Measurements from ENCODE around the gene TENM4.

Gene TENM4

DNA sequence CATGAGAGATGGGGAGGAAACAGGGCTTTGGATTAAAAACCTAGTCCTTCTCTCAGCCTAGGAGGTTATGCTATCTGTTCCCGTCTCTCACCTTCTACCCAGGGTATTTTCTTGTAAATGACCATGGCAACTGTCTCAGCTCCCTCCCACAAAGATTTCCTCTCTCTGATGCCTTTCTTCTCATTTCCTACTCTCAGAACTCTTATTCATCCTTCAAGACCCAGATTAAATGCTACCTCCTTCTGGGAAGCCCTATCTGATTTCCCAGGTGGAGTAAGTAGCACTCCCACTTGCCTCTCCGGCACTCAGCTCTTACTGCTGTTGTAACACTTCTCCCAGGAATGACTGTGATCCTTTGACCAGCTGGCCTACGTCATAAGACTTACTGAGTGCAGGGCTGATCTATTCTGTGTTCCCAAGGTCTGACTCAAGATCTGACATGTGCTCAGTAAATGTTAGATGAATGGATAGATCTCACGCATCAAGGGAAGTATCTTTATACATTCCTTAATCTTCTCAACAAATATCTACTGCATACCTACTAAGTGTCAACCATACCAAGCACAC, 175.0 kb downstream of the TENM4 start:
- 73 to 79% methylated on average over 4 of the region's 4 CpGs for WGBS, 2 experiments
- Histone ChIP-seq H3K4me1 (ENCODE audit: control insufficient read depth, insufficient read depth, low read length) (peaks cover 16% of the 10 kb centered on the region), H3K27ac (ENCODE audit: insufficient read depth, low read depth, low read length, poor library complexity, severe bottlenecking) (no peak overlapping the region), H3K9me3 (ENCODE audit: control insufficient read depth, low read length) (no peaks in the 10 kb centered on the region), H3K36me3 (ENCODE audit: control insufficient read depth, insufficient read depth, low read length) (no peaks in the 10 kb centered on the region), H3K27me3 (ENCODE audit: control insufficient read depth, insufficient read depth, low read length, poor library complexity, severe bottlenecking) (no peaks in the 10 kb centered on the region), H3K4me3 (ENCODE audit: insufficient read depth, low read depth, low read length) (no peak overlapping the region)

DNA sequence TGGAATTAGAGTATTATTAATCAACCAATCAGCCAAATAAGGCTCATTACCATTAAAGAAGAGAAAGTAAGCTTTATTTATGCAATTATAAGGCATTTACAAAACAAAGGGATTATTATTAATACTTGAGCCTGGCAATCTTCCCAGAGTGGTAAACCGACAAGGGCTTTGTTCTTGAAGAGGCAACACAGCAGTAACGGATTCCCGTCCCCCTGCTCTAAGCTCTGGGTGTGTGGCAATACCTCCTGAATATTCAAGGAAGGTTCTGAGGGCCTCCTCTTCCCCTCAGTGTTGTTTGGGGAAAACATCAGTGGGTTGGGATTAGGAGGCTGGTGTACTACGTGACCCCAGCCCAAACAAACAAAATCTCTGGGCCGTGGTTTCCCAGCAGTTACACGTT, 176.5 kb downstream of the TENM4 start:
- peaks cover 2% of the 10 kb centered on the region for H3K4me1 ChIP-seq (ENCODE audit: control insufficient read depth, insufficient read depth, low read length)
- WGBS, 2 experiments = 86 to 97% methylated on average over 6 of the region's 6 CpGs
- H3K9me3 ChIP-seq (ENCODE audit: control insufficient read depth, low read length) = no peaks in the 10 kb centered on the region
- no peaks in the 10 kb centered on the region for H3K27me3 ChIP-seq (ENCODE audit: control insufficient read depth, insufficient read depth, low read length, poor library complexity, severe bottlenecking)
- H3K36me3 ChIP-seq (ENCODE audit: control insufficient read depth, insufficient read depth, low read length) = no peaks in the 10 kb centered on the region
- H3K27ac ChIP-seq (ENCODE audit: insufficient read depth, low read depth, low read length, poor library complexity, severe bottlenecking) = no peak overlapping the region
- H3K4me3 ChIP-seq (ENCODE audit: insufficient read depth, low read depth, low read length) = no peak overlapping the region

DNA sequence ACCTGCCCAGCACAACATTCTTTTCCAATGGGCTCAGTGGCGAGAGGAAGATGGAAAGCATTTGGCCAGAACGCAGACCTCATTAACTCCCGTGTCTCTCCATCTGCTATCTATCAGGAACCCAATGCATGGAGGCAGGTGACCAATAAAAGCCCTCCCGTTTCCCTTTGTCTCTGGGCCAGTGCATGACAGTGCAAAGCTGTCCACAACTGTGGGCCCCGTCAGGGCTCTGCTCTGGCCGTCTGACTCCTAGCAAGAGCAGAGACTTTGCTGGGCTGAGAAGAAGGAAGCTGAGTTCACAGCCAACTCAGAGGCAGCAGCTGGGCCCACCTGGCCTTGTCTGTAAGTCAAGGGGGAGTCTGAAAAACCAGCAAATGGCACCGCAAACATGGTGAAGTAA, 177.8 kb downstream of the TENM4 start:
- no peaks in the 10 kb centered on the region for H3K9me3 ChIP-seq (ENCODE audit: control insufficient read depth, low read length)
- no peak overlapping the region for H3K4me3 ChIP-seq (ENCODE audit: insufficient read depth, low read depth, low read length)
- peaks cover 11% of the 10 kb centered on the region for H3K4me1 ChIP-seq (ENCODE audit: control insufficient read depth, insufficient read depth, low read length)
- no peaks in the 10 kb centered on the region for H3K36me3 ChIP-seq (ENCODE audit: control insufficient read depth, insufficient read depth, low read length)
- WGBS, 2 experiments = 64 to 71% methylated on average over 7 of the region's 7 CpGs
- H3K27me3 ChIP-seq (ENCODE audit: control insufficient read depth, insufficient read depth, low read length, poor library complexity, severe bottlenecking) = no peaks in the 10 kb centered on the region
- no peak overlapping the region for H3K27ac ChIP-seq (ENCODE audit: insufficient read depth, low read depth, low read length, poor library complexity, severe bottlenecking)

DNA sequence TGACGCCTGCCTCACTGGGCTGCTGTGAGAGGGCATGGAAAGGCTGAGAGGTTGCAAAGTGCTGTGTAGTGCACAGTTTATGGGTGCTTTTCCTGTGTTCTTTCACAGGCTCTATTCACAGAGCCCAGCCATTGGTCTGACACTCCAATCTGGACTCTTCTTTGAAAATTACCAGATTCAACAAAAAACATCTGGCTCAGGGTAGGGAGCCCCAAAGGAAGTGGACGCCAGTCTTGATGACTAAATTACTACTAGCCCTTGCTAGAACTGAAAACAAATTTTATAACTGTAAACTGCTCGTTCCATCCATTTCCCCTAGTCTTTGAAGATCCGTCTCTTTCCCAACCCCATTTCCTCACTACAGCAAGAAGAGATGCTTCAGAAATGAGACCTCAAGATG, 178.6 kb downstream of the TENM4 start:
- no peaks in the 10 kb centered on the region for H3K9me3 ChIP-seq (ENCODE audit: control insufficient read depth, low read length)
- H3K27ac ChIP-seq (ENCODE audit: insufficient read depth, low read depth, low read length, poor library complexity, severe bottlenecking) = no peak overlapping the region
- H3K4me1 ChIP-seq (ENCODE audit: control insufficient read depth, insufficient read depth, low read length) = peaks cover 11% of the 10 kb centered on the region
- no peaks in the 10 kb centered on the region for H3K36me3 ChIP-seq (ENCODE audit: control insufficient read depth, insufficient read depth, low read length)
- 93% methylated on average over 4 of the region's 4 CpGs for WGBS, 2 experiments
- H3K27me3 ChIP-seq (ENCODE audit: control insufficient read depth, insufficient read depth, low read length, poor library complexity, severe bottlenecking) = no peaks in the 10 kb centered on the region
- no peak overlapping the region for H3K4me3 ChIP-seq (ENCODE audit: insufficient read depth, low read depth, low read length)

DNA sequence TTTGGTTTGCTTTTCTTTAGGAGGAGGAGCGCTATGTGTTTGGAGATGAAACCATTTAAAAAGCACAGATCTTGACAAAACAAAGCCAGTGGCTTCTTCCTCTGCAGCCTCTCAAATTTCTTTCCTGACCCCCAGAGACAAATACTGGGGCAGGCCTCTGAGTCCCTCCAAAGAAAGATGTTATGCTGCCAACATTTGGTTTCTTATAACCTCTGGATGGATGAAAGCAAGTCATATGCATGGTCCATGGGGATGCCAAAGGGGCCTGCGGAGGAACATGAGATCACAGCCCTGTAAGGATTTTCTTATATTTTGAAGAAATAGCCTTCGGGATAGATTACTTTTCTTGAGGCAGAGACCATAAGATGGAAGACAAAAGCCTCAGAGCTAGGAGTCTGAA, 179.1 kb downstream of the TENM4 start:
- no peaks in the 10 kb centered on the region for H3K27me3 ChIP-seq (ENCODE audit: control insufficient read depth, insufficient read depth, low read length, poor library complexity, severe bottlenecking)
- 95% methylated on average over 3 of the region's 3 CpGs for WGBS, 2 experiments

DNA sequence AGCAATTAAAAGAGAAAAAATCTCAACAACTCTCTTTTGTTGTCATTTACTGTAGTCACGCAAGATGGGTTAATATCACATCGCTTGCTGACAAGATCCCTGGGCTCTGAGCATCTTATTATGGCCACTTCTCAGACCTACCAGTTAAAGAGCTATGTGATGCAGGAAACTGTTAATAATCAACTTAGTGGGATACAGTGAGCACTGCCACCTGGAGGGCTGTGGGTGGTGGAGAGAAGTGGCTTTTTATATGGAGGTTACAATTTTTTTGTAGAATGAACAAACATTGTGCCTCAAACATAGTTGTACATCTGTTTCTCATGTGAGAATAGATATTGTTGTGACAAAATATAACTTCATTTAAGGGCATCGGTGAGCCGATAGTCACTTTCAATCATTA, 181.0 kb downstream of the TENM4 start:
- Histone ChIP-seq H3K27ac (ENCODE audit: insufficient read depth, low read depth, low read length, poor library complexity, severe bottlenecking) (no peak overlapping the region), H3K36me3 (ENCODE audit: control insufficient read depth, insufficient read depth, low read length) (no peaks in the 10 kb centered on the region), H3K27me3 (ENCODE audit: control insufficient read depth, insufficient read depth, low read length, poor library complexity, severe bottlenecking) (no peaks in the 10 kb centered on the region), H3K4me1 (ENCODE audit: control insufficient read depth, insufficient read depth, low read length) (peaks cover 11% of the 10 kb centered on the region), H3K4me3 (ENCODE audit: insufficient read depth, low read depth, low read length) (no peak overlapping the region), H3K9me3 (ENCODE audit: control insufficient read depth, low read length) (no peaks in the 10 kb centered on the region)
- WGBS, 2 experiments = 94 to 97% methylated on average over 2 to 4 of the region's 4 CpGs

More for the DNA sequence above, 179.1 kb downstream of the TENM4 start:
- H3K4me3 ChIP-seq (ENCODE audit: insufficient read depth, low read depth, low read length) = no peak overlapping the region
- no peaks in the 10 kb centered on the region for H3K9me3 ChIP-seq (ENCODE audit: control insufficient read depth, low read length)
- no peaks in the 10 kb centered on the region for H3K36me3 ChIP-seq (ENCODE audit: control insufficient read depth, insufficient read depth, low read length)
- H3K27ac ChIP-seq (ENCODE audit: insufficient read depth, low read depth, low read length, poor library complexity, severe bottlenecking) = no peak overlapping the region
- H3K4me1 ChIP-seq (ENCODE audit: control insufficient read depth, insufficient read depth, low read length) = peaks cover 11% of the 10 kb centered on the region

DNA sequence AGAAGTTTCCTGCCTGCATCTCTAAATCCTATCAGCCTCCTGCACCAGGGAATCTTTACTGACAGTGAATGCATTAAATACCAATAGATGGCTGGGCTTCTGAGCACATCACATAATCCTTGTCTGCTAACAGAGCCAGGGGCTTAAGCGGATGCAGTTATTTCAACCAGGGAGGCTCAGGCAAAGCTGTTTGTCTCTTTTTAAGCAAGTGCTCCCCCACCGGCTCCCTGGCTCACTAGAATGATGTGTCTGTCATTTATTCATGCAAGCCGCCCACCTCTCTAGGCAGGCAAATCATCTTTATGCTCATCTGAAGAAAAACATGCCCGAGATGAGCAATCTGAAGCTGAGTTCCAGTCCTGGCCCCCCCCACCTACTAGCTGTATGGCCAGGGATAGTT, 182.3 kb downstream of the TENM4 start:
- Histone ChIP-seq H3K27ac (ENCODE audit: insufficient read depth, low read depth, low read length, poor library complexity, severe bottlenecking) (no peak overlapping the region), H3K4me3 (ENCODE audit: insufficient read depth, low read depth, low read length) (no peak overlapping the region), H3K4me1 (ENCODE audit: control insufficient read depth, insufficient read depth, low read length) (peaks cover 11% of the 10 kb centered on the region), H3K27me3 (ENCODE audit: control insufficient read depth, insufficient read depth, low read length, poor library complexity, severe bottlenecking) (no peaks in the 10 kb centered on the region), H3K36me3 (ENCODE audit: control insufficient read depth, insufficient read depth, low read length) (no peaks in the 10 kb centered on the region), H3K9me3 (ENCODE audit: control insufficient read depth, low read length) (no peaks in the 10 kb centered on the region)
- WGBS, 2 experiments = 72 to 74% methylated on average over 4 of the region's 4 CpGs

DNA sequence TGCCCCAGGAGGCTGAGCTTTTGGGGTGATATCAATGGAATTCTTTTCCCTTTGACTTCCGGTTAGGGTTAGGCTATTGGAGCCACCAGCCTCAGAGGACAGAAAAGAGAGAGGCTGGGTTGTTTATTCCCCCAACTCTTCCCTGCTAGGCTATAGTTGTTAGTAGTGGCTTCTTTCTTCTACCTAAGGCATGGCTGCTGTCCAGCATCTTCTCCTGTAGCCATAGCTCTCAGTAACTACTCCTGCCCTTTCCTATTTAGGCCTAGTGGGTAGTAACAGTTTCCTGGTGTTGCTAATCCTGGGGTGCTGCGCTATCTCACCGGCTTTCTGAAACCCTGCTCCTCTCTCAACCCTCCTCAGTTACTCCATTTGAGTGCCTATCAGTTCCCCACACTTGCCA, 184.9 kb downstream of the TENM4 start:
- Histone ChIP-seq H3K36me3 (ENCODE audit: control insufficient read depth, insufficient read depth, low read length) (no peaks in the 10 kb centered on the region), H3K27me3 (ENCODE audit: control insufficient read depth, insufficient read depth, low read length, poor library complexity, severe bottlenecking) (no peaks in the 10 kb centered on the region), H3K9me3 (ENCODE audit: control insufficient read depth, low read length) (no peaks in the 10 kb centered on the region), H3K4me1 (ENCODE audit: control insufficient read depth, insufficient read depth, low read length) (peaks cover 11% of the 10 kb centered on the region), H3K27ac (ENCODE audit: insufficient read depth, low read depth, low read length, poor library complexity, severe bottlenecking) (no peak overlapping the region), H3K4me3 (ENCODE audit: insufficient read depth, low read depth, low read length) (no peak overlapping the region)
- WGBS, 2 experiments = 77 to 79% methylated on average over 3 of the region's 3 CpGs

DNA sequence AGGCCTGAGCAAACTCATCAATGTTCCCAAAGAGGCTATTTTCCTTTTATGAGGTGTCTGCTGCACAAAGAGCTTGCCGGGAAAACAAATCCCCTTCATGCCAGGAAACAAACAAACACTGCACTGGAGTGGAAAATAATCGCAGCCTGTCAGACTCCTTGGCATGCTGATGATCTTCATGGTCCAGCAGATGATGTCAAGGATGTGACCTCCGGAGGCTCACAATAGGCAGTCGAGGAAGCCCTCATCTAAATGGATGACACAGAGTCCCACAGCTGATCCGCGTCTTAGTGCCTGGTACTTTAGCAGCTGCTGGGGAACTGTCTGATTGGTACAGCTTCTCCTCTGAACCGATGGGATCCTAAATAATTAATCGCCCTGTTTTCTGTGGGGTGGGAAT, 187.6 kb downstream of the TENM4 start:
- Histone ChIP-seq H3K36me3 (ENCODE audit: control insufficient read depth, insufficient read depth, low read length) (no peaks in the 10 kb centered on the region), H3K4me1 (ENCODE audit: control insufficient read depth, insufficient read depth, low read length) (peaks cover 2% of the 10 kb centered on the region), H3K9me3 (ENCODE audit: control insufficient read depth, low read length) (no peaks in the 10 kb centered on the region), H3K4me3 (ENCODE audit: insufficient read depth, low read depth, low read length) (no peak overlapping the region), H3K27me3 (ENCODE audit: control insufficient read depth, insufficient read depth, low read length, poor library complexity, severe bottlenecking) (no peaks in the 10 kb centered on the region), H3K27ac (ENCODE audit: insufficient read depth, low read depth, low read length, poor library complexity, severe bottlenecking) (no peak overlapping the region)
- WGBS, 2 experiments = 93 to 94% methylated on average over 8 of the region's 8 CpGs

DNA sequence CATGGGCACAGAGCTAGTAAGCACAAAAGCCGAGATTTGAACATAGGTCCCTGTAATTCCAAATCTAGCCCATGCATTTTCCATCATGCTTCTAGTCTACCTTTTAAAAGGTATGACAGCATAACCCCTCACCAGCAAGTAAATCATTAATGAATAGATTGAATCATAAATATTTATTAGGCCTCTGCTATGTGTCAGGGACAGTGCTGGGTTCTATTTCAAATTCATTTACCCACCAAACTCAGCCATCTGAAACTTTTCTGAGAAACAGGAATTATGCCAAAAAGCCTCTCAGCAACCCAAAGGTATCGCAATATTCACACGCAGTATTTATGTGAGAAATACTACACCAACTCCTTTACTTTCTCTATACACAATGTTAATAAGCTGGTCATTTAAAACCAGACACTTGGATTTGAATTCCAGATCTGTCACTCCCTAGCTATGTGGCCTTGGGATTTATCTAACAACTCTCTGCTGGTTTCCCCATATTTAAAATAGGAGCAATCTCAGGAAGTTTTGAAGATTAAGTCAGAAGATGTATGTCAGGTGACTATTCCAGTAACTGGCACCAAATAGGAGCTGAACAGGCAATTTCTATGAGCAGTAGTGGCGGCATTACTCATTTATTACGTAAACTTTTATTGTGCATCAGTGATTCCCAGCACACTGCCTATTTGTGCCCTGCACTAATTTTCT, 191.4 kb downstream of the TENM4 start:
- Histone ChIP-seq H3K4me1 (ENCODE audit: control insufficient read depth, insufficient read depth, low read length) (no peaks in the 10 kb centered on the region), H3K4me3 (ENCODE audit: insufficient read depth, low read depth, low read length) (no peak overlapping the region), H3K9me3 (ENCODE audit: control insufficient read depth, low read length) (no peaks in the 10 kb centered on the region), H3K27me3 (ENCODE audit: control insufficient read depth, insufficient read depth, low read length, poor library complexity, severe bottlenecking) (no peaks in the 10 kb centered on the region), H3K27ac (ENCODE audit: insufficient read depth, low read depth, low read length, poor library complexity, severe bottlenecking) (no peak overlapping the region), H3K36me3 (ENCODE audit: control insufficient read depth, insufficient read depth, low read length) (no peaks in the 10 kb centered on the region)
- WGBS, 2 experiments = 75 to 77% methylated on average over 5 of the region's 5 CpGs

All from ectodermal cell (in vitro differentiated cells).